Endothelial cell (in vitro differentiated cells): ENCODE measurements around the gene NTRK2. TPM values are rescaled to one million over a fixed set of nuclear protein-coding genes. Genes with fewer than 3 reads are reported as not detected.

ENCODE experiments used
- DNase-seq: peaks from one replicate; pipeline ENCODE4 v3.0.0; 2021; ENCODE audit warnings: low spot score
- H3K27ac Mint-ChIP-seq: one replicate; pipeline ENCODE4 v1.8.0; 2021; ENCODE audit warnings: mixed read lengths, inconsistent platforms; ENCODE audit not compliant: unreplicated experiment
- H3K27me3 Mint-ChIP-seq: one replicate; pipeline ENCODE4 v1.8.0; 2021; ENCODE audit warnings: mild to moderate bottlenecking, moderate library complexity, mixed read lengths, inconsistent platforms; ENCODE audit not compliant: unreplicated experiment
- H3K36me3 Mint-ChIP-seq: one replicate; pipeline ENCODE4 v1.8.0; 2021; ENCODE audit warnings: mild to moderate bottlenecking, low read depth, mixed read lengths, inconsistent platforms; ENCODE audit not compliant: unreplicated experiment
- H3K4me1 Mint-ChIP-seq: one replicate; pipeline ENCODE4 v1.8.0; 2021; ENCODE audit warnings: mild to moderate bottlenecking, mixed read lengths, inconsistent platforms; ENCODE audit not compliant: unreplicated experiment
- H3K4me3 Mint-ChIP-seq: one replicate; pipeline ENCODE4 v1.8.0; 2021; ENCODE audit warnings: mild to moderate bottlenecking, mixed read lengths, inconsistent platforms; ENCODE audit not compliant: unreplicated experiment
- H3K9me3 Mint-ChIP-seq: one replicate; pipeline ENCODE4 v1.8.0; 2021; ENCODE audit warnings: mixed read lengths, inconsistent platforms; ENCODE audit not compliant: unreplicated experiment
- CTCF ChIP-seq: fragments of 200-600 bp; sonication (generic); IDR thresholded peaks from one replicate; pipeline ENCODE4 v1.5.0; 2021; ENCODE audit warnings: antibody characterized with exemption; ENCODE audit not compliant: unreplicated experiment
- total RNA-seq: library from RNA; stranded (reverse); fragmentation: NEBNext Ultra II Directional; extraction: Animal tissue kit (Norgen Biotek cat#: 25700); gene quantifications from one replicate; pipeline ENCODE4 v1.2.1, GENCODE V29; 2021; ENCODE audit not compliant: unreplicated experiment

The NTRK2 gene
- total RNA-seq, 1 donor from 2014 or later: not detected

GRCh38 chr9:85040821-85041465, 371.4 kb downstream of the NTRK2 start:
- no peak for TF ChIP-seq CTCF
- H3K36me3 Mint-ChIP-seq: no peaks in the 10 kb centered on the region
- no peaks in the 10 kb centered on the region for H3K9me3 Mint-ChIP-seq
- H3K27me3 Mint-ChIP-seq: peaks cover 2% of the 10 kb centered on the region
- no peaks in the 10 kb centered on the region for H3K4me1 Mint-ChIP-seq
- no peak overlapping the region for H3K27ac Mint-ChIP-seq
- no peak overlapping the region for H3K4me3 Mint-ChIP-seq
- DNase-seq: no peak

GRCh38 chr9:85041466-85042137, 372.1 kb downstream of the NTRK2 start:
- no peak for DNase-seq
- H3K27ac Mint-ChIP-seq: no peak overlapping the region
- no peak overlapping the region for H3K4me3 Mint-ChIP-seq

GRCh38 chr9:85042981-85043647, 373.6 kb downstream of the NTRK2 start:
- H3K36me3 Mint-ChIP-seq: no peaks in the 10 kb centered on the region
- no peaks in the 10 kb centered on the region for H3K4me1 Mint-ChIP-seq
- H3K4me3 Mint-ChIP-seq: no peak overlapping the region
- H3K9me3 Mint-ChIP-seq: no peaks in the 10 kb centered on the region
- DNase-seq: no peak
- TF ChIP-seq CTCF: no peak
- no peak overlapping the region for H3K27ac Mint-ChIP-seq
- H3K27me3 Mint-ChIP-seq: peaks cover 2% of the 10 kb centered on the region

More at GRCh38 chr9:85041466-85042137, 372.1 kb downstream of the NTRK2 start:
- H3K36me3 Mint-ChIP-seq: no peaks in the 10 kb centered on the region
- no peaks in the 10 kb centered on the region for H3K9me3 Mint-ChIP-seq
- no peak for TF ChIP-seq CTCF
- H3K27me3 Mint-ChIP-seq: peaks cover 2% of the 10 kb centered on the region
- no peaks in the 10 kb centered on the region for H3K4me1 Mint-ChIP-seq

GRCh38 chr9:85045271-85045670, 375.7 kb downstream of the NTRK2 start:
- H3K27me3 Mint-ChIP-seq: peaks cover 2% of the 10 kb centered on the region
- TF ChIP-seq CTCF: no peak
- no peak overlapping the region for H3K4me3 Mint-ChIP-seq
- no peak for DNase-seq
- H3K27ac Mint-ChIP-seq: no peak overlapping the region
- H3K9me3 Mint-ChIP-seq: no peaks in the 10 kb centered on the region
- H3K4me1 Mint-ChIP-seq: no peaks in the 10 kb centered on the region
- no peaks in the 10 kb centered on the region for H3K36me3 Mint-ChIP-seq

- Mint-ChIP-seq H3K4me3 (no peak overlapping the region), H3K27ac (no peak overlapping the region), H3K27me3 (peaks cover 2% of the 10 kb centered on the region), H3K9me3 (no peaks in the 10 kb centered on the region), H3K4me1 (no peaks in the 10 kb centered on the region), H3K36me3 (no peaks in the 10 kb centered on the region)
- TF ChIP-seq CTCF: no peak
- no peak for DNase-seq
Observed at GRCh38 chr9:85046475-85046874, 376.9 kb downstream of the NTRK2 start.
